Right forelimb (tissue), 1 donor: ENCODE data around the gene UBE2M.
A peak's percentile ranks its signal among the peaks of the same experiment; 100 is the strongest.

Experiments used
- DNase-seq: peaks from one replicate; pipeline ENCODE4 v3.0.0-alpha.2; 2018

Gene UBE2M

GRCh38 chr19:58570770-58571574, 12.6 kb upstream of the UBE2M start:
- DNase-seq = no peak

- DNase-seq = no peak
Measured at GRCh38 chr19:58569943-58570670, 11.7 kb upstream of the UBE2M start.

GRCh38 chr19:58569191-58569942, 11.0 kb upstream of the UBE2M start:
- no peak for DNase-seq

- DNase-seq = no peak
Measured at GRCh38 chr19:58568453-58569130, 10.2 kb upstream of the UBE2M start.

GRCh38 chr19:58566989-58567388, 8.6 kb upstream of the UBE2M start:
- no peak for DNase-seq

GRCh38 chr19:58563823-58564222, 5.4 kb upstream of the UBE2M start:
- no peak for DNase-seq

- no peak for DNase-seq
Measured at GRCh38 chr19:58563034-58563573, 4.7 kb upstream of the UBE2M start.

- DNase-seq = no peak
Measured at GRCh38 chr19:58562122-58563033, 4.0 kb upstream of the UBE2M start.

GRCh38 chr19:58561373-58562121, 3.1 kb upstream of the UBE2M start:
- no peak for DNase-seq

GRCh38 chr19:58560921-58561320, 2.5 kb upstream of the UBE2M start:
- DNase-seq = no peak

- peak; percentile 43 for DNase-seq
Measured at GRCh38 chr19:58560007-58560887, 1.8 kb upstream of the UBE2M start.

- DNase-seq = peak; percentile 94
Measured at GRCh38 chr19:58559275-58560006, 1.0 kb upstream of the UBE2M start.

- DNase-seq = peak; percentile 99
Measured at GRCh38 chr19:58558623-58559274, 338 bp upstream of the UBE2M start.

- peak; percentile 37 for DNase-seq
Measured at GRCh38 chr19:58557221-58558065, 968 bp downstream of the UBE2M start.

GRCh38 chr19:58556622-58557220, 1.7 kb downstream of the UBE2M start:
- peak; percentile 34 for DNase-seq

- peak; percentile 38 for DNase-seq
Measured at GRCh38 chr19:58555920-58556621, 2.3 kb downstream of the UBE2M start.
